Measurements from ENCODE around the gene TESPA1.
"Not testable (repeated sequence)": the region's sequence is repeated elsewhere in the genome, so short reads cannot be mapped to it uniquely, and the experiment has no call there.

The TESPA1 gene

GRCh38 chr12:54945082-54945481 is 39.5 kb downstream of the TESPA1 start:
- DNase-seq: no peak

- not testable (repeated sequence) for DNase-seq
Observed at GRCh38 chr12:54943292-54943691, 41.3 kb downstream of the TESPA1 start.

GRCh38 chr12:54941659-54942058 is 42.9 kb downstream of the TESPA1 start:
- DNase-seq: no peak

- no peak for DNase-seq
Observed at GRCh38 chr12:54940727-54941315, 43.7 kb downstream of the TESPA1 start.

- DNase-seq: no peak
Observed at GRCh38 chr12:54937929-54938328, 46.6 kb downstream of the TESPA1 start.

- no peak for DNase-seq
Observed at GRCh38 chr12:54937376-54937775, 47.2 kb downstream of the TESPA1 start.

GRCh38 chr12:54936736-54937135 is 47.8 kb downstream of the TESPA1 start:
- DNase-seq: no peak

- DNase-seq: peak; percentile 4
Observed at GRCh38 chr12:54935235-54935951, 49.2 kb downstream of the TESPA1 start.

GRCh38 chr12:54934419-54934818 is 50.1 kb downstream of the TESPA1 start:
- no peak for DNase-seq

GRCh38 chr12:54933376-54933775 is 51.2 kb downstream of the TESPA1 start:
- no peak for DNase-seq

GRCh38 chr12:54932691-54933090 is 51.9 kb downstream of the TESPA1 start:
- DNase-seq: peak; percentile 3

- DNase-seq: no peak
Observed at GRCh38 chr12:54932038-54932437, 52.5 kb downstream of the TESPA1 start.

GRCh38 chr12:54929998-54930397 is 54.6 kb downstream of the TESPA1 start:
- no peak for DNase-seq

GRCh38 chr12:54926246-54926645 is 58.3 kb downstream of the TESPA1 start:
- DNase-seq: no peak

- DNase-seq: no peak
Observed at GRCh38 chr12:54924972-54925707, 59.4 kb downstream of the TESPA1 start.

GRCh38 chr12:54917001-54917488 is 67.5 kb downstream of the TESPA1 start:
- DNase-seq: no peak
